IMR-90 (cell line): ENCODE data around the gene TOGARAM2.

Source experiments
- MAZ ChIP-seq: IDR thresholded peaks from 2 replicates; pipeline ENCODE4 v1.6.1; 2012; ENCODE audit warnings: low read depth, mild to moderate bottlenecking, low read length, improper control_type of control experiment, moderate library complexity, borderline replicate concordance
- MXI1 ChIP-seq: IDR thresholded peaks from 2 replicates; pipeline ENCODE4 v1.6.1; 2012; ENCODE audit warnings: low read depth, mild to moderate bottlenecking, low read length, moderate library complexity, borderline replicate concordance
- NFE2L2 ChIP-seq: fragments of 150-350 bp; IDR thresholded peaks from 2 replicates; pipeline ENCODE4 v1.6.1; 2016; ENCODE audit warnings: low read depth, mild to moderate bottlenecking, low read length
- POLR2A ChIP-seq: IDR thresholded peaks from 2 replicates; pipeline ENCODE4 v1.6.1; 2012; ENCODE audit warnings: mild to moderate bottlenecking, low read depth, low read length
- RAD21 ChIP-seq: IDR thresholded peaks from 2 replicates; pipeline ENCODE4 v1.6.1; 2012; ENCODE audit warnings: low read length, improper control_type of control experiment
- RCOR1 ChIP-seq: IDR thresholded peaks from 2 replicates; pipeline ENCODE4 v1.6.1; 2012; ENCODE audit warnings: mild to moderate bottlenecking, low read length, improper control_type of control experiment; ENCODE audit not compliant: insufficient replicate concordance
- RFX5 ChIP-seq: IDR thresholded peaks from 2 replicates; pipeline ENCODE4 v1.8.0; 2012; ENCODE audit warnings: low read depth, mild to moderate bottlenecking, low read length, moderate library complexity
- SMC3 ChIP-seq: fragments of 150-350 bp; IDR thresholded peaks from 2 replicates; pipeline ENCODE4 v1.6.1; 2016; ENCODE audit warnings: low read depth, mild to moderate bottlenecking, antibody characterized with exemption, low read length, moderate library complexity
- TF ChIP-seq, protein P1 (sequence below): conservative IDR thresholded peaks from 2 replicates; pipeline ENCODE4 v1.5.1; 2012; ENCODE audit warnings: mild to moderate bottlenecking, low read depth, low read length, improper control_type of control experiment
- TF ChIP-seq, protein P2 (sequence below): fragments of 150-350 bp; IDR thresholded peaks from 2 replicates; pipeline ENCODE4 v1.6.1; 2017; ENCODE audit warnings: mild to moderate bottlenecking, antibody characterized with exemption, low read length, low read depth

DNA sequence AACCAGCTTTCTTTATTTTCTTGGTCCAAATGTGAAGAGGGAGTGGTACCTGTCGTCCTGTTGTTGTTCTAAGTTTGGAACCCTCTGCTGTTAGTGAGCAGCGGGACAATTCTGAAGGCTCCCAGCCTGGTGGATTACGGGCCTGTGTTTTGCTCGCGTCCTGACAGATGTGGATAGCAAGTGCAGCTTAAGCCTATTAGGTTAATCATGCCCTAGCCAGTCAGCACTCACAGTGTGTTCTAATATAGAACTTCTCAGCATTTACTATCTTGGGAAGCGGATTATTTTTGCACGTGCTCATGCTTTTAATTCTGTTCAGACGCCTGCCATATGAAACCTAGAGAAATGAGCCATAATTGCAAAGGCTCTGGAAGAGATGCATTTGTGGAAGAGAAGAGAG lies 93.3 kb downstream of the TOGARAM2 start, which contains the start of gene PCARE:
- TF ChIP-seq, protein P1, sequence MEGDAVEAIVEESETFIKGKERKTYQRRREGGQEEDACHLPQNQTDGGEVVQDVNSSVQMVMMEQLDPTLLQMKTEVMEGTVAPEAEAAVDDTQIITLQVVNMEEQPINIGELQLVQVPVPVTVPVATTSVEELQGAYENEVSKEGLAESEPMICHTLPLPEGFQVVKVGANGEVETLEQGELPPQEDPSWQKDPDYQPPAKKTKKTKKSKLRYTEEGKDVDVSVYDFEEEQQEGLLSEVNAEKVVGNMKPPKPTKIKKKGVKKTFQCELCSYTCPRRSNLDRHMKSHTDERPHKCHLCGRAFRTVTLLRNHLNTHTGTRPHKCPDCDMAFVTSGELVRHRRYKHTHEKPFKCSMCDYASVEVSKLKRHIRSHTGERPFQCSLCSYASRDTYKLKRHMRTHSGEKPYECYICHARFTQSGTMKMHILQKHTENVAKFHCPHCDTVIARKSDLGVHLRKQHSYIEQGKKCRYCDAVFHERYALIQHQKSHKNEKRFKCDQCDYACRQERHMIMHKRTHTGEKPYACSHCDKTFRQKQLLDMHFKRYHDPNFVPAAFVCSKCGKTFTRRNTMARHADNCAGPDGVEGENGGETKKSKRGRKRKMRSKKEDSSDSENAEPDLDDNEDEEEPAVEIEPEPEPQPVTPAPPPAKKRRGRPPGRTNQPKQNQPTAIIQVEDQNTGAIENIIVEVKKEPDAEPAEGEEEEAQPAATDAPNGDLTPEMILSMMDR, result no peak
- TF ChIP-seq POLR2A (no peak), SMC3 (no peak), RCOR1 (no peak), RAD21 (no peak), RFX5 (no peak), MXI1 (no peak), NFE2L2 (no peak), MAZ (no peak)
- TF ChIP-seq, protein P2, sequence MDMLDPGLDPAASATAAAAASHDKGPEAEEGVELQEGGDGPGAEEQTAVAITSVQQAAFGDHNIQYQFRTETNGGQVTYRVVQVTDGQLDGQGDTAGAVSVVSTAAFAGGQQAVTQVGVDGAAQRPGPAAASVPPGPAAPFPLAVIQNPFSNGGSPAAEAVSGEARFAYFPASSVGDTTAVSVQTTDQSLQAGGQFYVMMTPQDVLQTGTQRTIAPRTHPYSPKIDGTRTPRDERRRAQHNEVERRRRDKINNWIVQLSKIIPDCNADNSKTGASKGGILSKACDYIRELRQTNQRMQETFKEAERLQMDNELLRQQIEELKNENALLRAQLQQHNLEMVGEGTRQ, result no peak
